ENCODE results near the gene PPP1R15B.

DNA sequence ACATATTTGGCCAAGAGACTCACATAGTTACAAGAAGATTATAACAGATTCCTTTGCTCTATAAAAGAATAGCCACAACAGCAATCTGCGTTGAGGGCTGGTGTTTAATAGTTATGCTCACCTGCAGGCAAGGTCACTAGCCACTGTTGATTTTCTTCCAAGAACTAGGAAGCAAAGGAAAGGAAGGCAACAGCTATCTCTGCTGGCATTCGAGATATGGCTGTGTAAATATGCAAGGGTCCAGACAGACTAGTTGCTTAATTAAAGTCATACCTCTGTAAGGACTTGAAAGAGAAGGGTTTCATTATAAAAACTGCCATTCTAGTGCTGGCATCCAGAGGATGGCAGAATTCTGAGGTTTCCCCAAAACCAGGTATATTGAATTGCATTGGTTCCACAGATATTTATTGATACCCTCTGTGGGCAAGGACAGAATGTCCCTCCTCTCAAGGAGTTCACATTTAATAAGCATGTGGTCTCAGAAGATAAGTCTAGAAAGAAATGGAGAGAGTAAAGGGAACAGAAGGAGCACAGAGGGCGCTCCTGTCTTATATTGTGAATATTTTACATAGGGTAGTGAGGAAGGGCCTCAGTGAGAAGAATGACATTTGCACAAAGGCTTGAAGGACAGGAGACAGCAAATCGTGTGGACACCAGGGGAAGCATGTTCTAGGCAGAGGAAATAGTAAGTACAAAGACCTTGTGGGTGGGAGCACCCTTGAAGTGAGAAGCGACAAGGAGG lies 28.3 kb downstream of the PPP1R15B start:
- TF ChIP-seq, protein P1, sequence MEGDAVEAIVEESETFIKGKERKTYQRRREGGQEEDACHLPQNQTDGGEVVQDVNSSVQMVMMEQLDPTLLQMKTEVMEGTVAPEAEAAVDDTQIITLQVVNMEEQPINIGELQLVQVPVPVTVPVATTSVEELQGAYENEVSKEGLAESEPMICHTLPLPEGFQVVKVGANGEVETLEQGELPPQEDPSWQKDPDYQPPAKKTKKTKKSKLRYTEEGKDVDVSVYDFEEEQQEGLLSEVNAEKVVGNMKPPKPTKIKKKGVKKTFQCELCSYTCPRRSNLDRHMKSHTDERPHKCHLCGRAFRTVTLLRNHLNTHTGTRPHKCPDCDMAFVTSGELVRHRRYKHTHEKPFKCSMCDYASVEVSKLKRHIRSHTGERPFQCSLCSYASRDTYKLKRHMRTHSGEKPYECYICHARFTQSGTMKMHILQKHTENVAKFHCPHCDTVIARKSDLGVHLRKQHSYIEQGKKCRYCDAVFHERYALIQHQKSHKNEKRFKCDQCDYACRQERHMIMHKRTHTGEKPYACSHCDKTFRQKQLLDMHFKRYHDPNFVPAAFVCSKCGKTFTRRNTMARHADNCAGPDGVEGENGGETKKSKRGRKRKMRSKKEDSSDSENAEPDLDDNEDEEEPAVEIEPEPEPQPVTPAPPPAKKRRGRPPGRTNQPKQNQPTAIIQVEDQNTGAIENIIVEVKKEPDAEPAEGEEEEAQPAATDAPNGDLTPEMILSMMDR (conservative IDR thresholded peaks at IDR 0.05; ENCODE audit: low read depth, low read length) = no peak
- no peak for TF ChIP-seq EZH2 (IDR thresholded peaks at IDR 0.05; ENCODE audit: borderline replicate concordance, low read depth, low read length, poor library complexity, severe bottlenecking)

All from A673 (cell line).